SW 1271 (cell line): ENCODE results near the gene CELF5.
"Not testable (repeated sequence)": the region's sequence is repeated elsewhere in the genome, so short reads cannot be mapped to it uniquely, and the experiment has no call there.

Source experiments
- DNase-seq, 2 experiments: peaks; one replicate each; lab custom pipeline; 2025; lab: John Stamatoyannopoulos, UW

CELF5 gene

DNA sequence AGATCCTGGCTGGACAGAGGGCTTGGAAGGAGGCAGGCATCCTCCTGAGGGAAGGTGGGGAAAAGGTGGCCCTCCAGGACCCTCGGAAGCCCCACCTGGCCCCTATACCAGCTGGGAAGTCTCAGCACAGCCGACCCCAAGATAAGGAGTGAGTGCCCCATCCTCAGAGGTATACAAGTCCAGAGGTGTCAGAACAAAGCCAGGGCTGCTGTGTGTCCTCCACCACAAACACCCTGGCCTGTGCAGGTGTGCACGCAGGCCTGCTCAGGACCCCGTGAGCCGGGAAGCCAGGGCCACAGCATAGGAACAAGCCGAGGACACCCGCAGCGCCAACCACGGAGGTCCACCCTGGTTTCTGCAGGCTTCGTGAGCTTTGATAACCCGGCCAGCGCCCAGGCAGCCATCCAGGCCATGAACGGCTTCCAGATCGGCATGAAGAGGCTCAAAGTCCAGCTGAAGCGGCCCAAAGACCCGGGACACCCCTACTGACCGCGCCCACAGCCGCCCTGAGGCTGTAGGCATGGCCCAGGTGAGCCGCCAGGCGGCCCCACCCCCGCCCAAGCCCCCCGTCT is 68.6 kb downstream of the CELF5 start:
- DNase-seq: no peak

DNA sequence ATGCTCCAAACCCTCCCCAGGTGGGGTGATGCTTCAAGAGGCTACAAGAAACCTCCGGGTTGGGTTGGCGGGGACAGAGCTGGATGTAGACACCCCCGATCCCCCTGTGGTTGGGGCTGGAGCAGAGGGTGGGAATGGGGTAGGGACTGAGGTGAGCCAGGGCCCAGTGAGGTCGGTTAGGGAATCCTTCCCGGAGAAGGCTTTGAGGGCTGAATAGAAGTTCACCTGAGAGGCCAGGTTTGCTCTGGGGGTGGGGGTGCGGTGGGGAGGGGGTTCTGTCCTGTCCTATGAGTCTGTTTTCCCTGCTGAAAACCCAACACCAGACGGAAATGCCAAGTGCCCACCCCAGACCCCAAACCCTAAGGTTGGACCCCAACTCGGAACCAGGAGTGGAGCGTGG is 69.1 kb downstream of the CELF5 start:
- no peak for DNase-seq

DNA sequence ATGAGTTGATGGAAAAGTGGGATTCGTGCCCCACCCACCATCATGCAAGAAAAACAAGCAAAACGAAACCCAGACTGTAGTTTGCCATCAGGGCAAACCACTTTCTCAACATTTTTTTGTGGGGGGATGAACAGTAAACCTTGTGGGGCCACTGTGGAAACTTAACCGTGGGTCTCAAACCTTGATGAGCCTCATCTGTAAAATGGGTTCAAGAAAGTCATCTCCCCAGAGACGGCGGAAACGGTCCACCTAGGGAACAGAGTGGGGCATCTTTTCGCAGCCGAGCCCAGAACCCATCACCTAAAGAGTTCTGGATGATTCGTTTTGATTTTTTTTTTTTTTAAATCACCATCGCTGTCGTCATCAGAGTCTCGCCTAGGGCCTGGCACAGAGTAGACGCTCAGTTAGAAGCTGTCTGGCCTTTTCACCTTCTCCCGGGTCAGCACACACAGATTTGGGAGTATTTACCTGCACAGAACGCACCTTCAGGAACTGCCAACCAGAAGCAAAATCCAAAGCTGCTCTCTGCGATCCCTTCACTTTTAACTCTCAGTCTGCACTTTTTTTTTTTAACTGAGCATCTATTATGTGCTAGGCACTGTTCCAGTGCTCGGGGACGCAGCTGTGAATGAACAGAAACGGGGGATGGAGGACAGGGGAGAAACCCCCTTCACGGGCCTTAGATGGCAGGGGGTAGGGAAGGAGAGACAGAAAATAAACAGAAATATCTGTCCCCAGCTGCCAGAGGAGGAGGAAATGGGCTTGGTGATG is 69.8 kb downstream of the CELF5 start:
- no peak for DNase-seq

DNA sequence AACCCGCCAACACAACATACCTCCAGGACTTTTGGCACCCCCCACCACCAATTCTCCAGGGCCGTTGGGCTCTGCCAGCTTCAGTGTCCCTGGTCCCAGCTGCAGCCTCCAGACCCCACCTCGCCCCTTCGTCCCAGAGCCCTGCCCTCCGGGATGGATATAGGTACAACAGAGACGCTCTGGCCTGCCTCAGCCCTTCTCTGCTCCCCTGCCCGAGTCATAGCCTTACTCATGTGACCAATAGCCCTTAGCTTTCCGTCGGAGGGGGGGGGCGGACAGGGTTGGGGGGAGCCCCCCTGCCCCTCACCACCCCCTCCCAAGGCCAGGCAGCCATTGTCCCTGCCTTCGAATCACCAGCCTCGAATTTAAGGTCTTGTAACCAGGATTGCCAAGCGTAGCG is 71.1 kb downstream of the CELF5 start:
- no peak for DNase-seq

DNA sequence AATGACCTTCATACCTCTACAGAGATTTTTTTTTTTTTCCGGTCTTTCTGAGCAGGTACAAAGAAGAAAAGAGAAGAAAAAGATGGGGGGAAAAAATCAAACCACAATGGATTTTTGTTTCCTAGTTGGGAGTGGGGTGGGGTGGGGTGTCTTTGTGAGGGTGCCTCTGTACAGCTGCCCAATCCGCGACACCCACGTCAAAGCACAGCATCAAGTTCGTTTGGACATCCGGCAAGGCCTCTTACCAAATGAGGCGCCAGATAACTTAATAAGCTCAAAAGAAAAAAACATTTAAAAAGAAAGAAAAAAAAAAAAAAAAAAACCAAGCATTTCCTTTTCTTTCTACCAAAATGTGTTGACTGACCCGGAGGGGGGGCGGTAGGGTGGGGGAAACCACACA is 71.6 kb downstream of the CELF5 start:
- DNase-seq: no peak

DNA sequence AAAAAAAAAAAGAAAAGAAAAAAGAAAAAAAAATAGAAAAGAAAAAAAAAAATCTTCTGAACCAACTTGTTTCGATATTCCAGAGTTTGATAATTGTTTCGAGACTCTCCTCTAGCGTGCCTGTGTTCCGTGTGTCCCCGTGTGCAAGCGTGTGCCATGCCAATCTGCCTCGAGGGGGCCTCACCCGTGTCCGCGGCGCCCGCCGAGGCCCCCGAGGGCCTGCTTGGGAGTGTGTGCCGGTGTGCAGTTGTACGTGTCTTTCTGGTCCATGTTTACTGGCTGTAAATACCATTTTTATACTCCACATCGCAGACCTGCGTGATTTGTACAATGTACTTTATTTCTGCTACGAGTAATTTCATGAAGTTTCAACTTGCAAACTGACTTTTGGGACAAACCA is 72.0 kb downstream of the CELF5 start:
- no peak for DNase-seq

DNA sequence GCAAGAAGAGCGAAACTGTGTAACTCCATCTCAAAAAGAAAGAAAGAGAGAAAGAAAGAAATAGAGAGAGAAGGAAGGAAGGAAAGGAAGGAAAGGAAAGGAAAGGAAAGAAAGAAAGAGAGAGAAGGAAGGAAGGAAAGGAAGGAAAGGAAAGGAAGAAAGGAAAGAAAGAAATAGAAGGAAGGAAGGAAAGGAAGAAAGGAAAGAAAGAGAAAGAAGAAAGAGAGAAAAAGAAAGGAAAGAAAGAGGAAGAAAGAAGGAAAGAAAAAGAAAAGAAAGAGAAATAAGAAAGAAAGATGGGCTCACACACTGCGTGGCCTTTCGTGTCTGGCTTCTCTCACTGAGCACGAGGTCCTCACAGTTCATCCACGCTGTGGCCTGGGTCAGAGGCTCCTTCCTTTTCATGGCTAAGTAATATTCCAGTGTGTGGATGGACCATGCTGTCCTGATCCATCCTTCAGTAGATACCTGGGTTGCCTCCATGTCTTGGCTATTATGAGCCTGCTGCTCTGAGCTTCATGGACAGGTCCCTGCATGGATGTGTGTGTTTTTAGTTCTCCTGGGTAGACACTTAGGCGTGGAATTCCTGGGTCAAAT is 74.5 kb downstream of the CELF5 start:
- DNase-seq: no peak

DNA sequence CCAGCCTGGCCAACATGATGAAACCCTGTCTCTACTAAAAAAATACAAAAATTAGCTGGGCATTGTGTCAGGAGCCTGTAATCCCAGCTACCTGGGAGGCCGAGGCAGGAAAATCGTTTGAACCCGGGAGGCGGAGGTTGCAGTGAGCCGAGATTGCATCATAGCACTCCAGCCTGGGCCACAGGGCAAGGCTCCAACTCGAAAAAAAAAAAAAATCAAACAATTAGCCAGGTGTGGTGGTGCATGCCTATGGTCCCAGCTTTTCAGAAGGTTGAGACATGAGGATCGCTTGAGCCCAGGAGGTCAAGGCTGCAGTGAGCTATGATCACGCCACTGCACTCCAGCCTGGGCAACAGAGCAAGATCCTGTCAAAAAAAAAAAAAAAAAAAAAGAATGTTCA is 76.1 kb downstream of the CELF5 start:
- DNase-seq: not testable (repeated sequence)

DNA sequence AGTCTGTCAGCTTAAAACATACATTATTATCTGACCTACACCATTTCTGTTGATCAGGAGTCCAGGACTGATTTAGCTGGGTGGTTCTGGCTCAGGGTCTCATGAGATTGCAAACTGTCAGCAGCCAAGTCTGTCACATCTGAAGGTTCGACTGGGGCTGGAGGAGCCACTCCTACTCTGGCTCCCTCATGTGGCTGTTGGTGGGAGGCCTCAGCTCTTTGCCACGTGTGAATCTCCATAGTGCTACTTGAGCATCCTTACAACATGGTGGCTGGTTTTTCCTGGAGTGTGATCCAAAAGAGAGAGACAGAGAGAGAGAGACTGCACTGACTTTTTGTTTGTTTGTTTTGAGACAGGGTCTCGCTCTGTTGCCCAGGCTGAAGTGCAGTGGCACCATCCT is 78.3 kb downstream of the CELF5 start:
- DNase-seq: no peak

DNA sequence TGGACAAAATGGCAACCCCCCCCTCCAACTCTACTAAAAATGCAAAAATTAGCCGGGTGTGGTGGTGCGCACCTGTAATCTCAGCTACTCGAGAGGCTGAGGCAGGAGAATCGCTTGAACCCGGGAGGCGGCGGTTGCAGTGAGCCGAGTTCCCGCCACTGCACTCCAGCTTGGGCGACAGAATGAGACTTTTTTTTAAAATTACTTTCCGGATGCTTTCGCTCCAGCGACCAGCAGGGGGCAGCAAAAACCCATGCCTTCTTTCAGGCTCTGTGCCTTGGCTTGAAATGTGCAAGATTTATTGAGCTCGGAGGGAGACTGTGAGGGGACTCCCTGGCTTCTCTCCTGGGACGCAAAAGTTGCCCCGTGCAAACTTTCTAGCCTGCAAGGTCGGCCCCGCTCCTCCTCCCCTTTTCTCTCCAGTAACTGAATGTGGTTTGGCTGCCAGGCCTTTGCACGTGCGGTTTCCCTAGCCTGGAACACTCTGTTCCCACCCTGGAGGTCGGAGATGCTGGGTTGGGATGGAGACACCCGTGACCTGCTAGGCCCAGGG is 80.5 kb downstream of the CELF5 start:
- peak in 1 of 2 experiments; percentile 50 for DNase-seq

DNA sequence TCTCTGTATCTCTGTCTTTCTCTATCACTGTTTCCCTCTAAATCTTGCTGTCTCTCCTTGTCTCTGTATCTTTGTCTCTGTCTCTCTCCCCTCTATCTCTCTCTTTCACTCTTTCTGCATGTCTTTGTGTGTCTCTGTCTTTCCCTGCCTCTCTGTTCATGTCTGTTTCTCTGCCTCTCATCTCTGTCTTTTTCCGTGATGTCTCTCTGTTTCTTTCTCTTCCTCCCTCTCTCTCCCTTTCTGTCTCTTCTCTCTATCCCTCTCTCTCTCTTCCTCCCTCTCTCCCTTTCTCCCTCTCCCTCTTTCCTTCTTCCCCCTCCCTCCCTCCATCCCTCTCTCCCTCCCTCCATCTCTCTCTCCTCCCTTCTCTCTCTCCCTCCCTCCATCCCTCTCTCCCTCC is 85.3 kb downstream of the CELF5 start:
- no peak for DNase-seq

DNA sequence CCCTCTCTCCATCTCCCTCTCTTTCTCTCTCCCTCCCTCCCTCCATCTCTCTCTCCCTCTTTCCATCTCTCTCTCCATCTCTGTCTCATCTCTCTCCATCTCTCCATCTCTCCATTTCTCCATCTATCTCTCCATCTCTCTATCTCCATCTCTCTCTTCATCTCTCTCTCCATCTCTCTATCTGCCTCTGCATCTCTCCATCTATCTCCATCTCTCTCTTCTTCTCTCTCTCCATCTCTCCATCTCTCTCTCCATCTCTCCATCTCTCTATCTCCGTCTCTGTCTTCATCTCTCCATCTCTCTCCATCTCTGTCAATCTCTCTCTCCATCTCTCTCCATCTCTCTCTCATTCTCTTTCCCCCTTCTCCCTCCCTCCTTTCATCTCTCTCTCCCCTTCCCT is 85.8 kb downstream of the CELF5 start:
- no peak for DNase-seq

DNA sequence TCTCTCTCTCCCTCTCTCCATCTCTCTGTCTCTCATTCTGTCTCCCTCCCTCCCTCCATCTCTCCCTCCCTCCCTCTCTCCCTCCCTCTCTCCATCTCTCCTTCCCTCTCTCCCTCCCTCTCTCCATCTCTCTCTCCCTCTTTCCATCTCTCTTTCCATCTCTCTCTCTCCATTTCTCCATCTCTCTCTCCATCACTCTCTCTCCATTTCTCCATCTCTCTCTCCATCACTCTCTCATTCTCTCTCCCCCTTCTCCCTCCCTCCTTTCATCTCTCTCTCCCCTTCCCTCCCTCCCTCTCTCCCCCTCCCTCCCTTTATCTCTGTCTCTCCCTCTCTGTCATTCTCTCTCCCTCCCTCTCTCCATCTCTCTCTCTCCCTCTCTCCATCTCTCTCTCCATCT is 86.2 kb downstream of the CELF5 start:
- DNase-seq: no peak

DNA sequence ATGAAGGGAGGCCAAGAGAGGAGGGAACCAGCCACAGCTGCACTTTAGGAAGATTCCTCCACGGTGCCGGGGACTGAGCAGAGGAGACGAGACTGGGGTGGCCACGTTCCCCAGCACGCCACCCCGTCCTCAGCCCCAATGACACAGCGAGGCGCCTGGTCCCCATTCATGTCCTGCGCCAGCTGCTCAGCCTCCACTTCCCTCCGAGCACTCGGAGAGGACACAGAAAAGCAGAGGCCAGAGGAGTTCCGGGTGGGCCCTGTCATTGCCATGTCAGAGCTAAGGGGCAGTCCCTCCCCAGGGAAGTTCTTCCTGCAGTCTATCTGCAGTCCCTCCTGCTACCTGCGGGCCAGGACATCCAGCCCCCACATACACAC is 88.7 kb downstream of the CELF5 start:
- no peak for DNase-seq

DNA sequence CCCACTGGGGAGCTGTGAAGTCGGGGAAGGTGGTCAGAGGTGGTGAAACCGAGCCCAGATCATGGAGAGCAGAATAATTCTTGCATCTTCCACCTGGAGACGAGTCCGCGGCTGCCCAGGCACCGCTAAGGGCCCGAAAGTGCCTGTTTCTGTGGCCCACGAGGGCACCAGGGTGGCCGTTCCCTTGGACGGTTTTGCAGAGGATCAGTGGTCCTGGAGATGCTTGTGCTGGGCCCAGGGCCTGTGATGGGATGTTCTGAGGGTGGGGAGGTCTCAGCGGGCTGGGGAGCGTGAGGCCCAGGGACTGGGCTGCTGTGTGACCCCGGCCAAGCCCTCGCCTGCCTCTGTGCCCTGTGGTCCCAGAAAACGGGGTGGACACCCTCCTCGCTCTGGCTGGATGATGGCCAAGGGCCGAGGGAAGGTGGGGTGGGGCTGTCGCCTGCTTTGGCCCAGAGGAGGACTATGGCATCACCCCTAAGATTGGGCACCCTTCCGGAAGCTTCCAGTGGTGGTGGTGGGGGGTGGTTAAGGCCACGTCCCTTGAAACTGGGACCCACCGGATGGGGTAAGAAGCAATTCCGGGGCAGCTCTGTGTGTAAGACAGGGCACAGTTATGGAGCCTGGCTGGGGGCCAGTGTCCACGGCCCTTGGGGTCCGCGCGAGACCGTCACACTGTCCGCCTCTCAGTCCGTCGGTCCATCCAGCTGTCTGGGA is 90.7 kb downstream of the CELF5 start:
- no peak for DNase-seq

DNA sequence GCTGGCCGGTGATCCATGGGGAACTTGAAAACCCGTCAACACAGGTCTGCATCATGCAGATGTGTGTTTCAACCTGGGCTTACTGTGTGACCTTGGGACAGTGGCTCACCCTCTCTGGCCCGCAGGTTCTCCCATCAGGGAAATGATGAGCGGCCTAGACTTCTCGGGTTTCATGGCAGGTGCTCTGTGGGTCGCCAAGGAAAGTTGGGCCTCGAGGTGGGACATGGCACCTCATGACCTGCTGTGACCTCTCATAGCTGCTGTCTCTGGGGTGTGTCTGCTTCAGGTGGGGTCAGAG is 91.2 kb downstream of the CELF5 start:
- no peak for DNase-seq

DNA sequence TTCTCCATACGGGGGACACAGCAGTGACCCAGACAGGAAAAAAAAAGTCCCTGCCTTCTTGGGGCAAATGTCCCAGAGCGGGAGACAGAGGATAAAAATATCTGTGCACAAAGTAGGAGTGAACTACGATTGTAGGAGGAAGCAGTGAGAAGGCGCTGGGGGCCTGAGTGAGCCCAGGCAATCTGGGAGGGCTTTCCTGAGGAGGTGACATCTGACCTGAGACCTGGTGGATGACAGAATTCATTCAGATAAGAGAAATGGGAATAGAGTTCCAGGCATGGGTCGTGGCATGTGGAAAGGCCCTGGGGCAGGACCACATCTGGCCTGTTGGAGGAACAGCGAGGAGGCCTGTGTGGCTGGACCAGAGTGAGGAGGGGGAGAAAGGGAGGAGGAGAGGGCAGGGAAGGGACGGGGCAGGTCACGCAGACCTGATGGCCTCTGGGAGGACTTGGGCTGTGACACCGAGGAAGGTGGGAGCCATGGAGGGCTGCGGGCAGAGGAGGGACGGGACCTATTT is 91.7 kb downstream of the CELF5 start:
- DNase-seq: no peak

DNA sequence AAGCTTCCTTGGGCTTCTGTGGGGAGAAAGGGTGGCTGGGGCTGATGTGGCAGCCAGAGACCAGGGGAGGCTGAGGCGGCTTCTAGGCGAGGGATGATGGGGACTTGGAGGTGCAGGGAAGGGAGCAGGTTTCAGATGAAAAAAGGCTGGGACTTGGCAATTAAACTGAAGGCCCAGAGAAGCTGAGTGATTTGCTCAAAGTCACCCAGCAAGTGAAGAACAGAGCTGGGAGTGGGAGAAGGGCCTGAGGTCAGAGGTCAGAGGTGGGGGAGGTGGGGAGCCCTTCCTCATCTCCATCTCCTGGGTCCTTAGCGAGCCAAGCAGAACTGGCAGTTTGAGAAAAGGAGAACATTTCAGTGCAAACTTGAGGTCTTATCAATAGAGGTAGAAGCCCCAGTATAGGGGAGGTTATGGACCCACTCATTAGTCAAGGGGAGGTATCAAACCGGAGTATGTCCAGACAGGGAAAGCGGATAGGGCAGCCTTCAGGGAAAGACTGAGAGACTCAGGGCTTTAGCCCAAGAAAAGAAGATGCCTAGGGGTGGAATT is 92.3 kb downstream of the CELF5 start:
- DNase-seq: no peak

DNA sequence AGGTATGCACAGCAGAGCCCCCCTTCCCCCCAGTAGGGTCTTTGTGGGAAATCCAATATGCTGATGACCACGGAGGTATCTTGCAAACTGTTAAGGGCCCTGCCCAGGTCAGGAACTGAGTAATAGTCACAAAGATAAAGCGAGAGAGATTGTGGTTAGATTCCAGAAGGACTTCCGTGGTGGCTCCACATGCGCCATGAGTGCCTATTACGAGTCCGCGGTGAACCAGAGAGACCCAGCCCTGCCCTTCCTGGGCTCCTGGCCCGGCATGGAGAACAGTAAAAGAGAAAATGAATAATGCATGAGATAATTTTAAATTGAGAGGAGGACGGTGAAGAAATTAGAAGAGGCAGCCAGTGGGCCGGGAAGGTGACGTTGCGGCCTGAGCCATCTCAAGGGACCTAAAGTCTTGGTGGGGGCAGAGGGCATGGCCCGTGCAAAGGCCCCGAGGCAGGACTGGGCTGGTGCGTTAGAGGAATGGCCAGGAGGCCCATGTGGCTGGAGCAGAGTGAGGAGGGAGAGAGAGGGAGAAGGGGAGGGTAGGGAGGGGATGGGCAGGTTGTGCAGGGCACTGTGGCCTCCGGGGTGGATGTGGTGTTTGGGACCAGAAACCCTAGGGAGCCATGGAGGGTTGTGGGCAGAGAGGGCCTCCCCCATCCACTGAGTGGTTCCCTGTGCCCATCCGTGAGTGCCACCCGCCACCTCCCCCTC is 95.3 kb downstream of the CELF5 start:
- DNase-seq: no peak

DNA sequence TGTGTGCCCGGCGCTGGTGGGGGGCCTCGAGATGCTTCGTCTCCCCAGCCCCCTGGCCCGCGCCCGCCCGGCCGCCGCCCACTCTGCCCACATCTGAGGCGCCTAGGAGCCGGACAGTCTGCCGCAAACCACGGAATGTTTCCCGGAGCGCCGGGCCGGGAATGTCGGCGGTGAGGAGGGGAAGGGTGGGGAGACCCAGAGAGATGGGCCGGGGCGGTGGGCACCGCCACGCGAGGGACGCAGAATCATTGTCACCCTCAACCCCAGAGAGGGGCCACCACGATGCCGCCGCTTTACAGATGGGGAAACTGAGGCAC is 95.9 kb downstream of the CELF5 start:
- no peak for DNase-seq

DNA sequence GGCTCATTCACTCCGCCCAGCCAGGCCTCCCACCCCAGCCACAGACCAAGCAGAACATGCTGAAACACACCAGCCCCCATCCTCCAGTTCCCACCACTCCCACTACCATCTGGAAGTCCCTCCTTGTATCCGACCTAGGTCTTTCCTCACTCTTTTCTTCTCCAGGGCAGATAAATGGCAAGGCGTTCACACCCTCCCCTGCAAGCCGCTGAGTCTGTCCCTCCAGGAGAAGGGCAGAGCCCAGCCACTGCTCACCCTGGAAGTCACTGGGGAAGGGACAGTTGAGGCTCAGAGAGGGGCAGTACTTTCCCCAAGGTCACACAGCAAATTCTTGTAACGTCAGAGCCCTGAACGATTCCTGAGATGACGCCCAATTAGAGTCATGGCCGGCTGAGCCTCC is 96.4 kb downstream of the CELF5 start:
- no peak for DNase-seq

DNA sequence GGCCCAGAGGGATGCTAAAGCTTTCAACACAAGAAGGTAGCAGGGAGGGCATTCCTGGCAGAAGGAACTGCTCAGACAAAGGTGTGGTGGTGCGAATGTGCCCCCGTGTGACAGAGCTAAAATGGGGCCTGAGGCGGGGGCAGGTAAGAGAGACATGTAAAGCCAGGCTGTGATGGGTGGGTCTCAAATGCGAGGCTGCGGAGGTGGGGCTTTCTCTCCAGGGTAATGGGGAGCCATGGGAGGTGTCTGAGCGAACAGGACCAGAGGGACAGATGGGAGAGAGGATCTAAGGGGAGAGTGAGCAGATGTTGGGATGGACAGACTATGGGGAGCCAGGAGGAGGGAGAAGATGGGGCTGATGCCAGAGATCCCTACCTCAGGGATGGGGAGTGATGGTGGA is 97.2 kb downstream of the CELF5 start:
- DNase-seq: no peak
